ACC112 (cell line): ENCODE measurements around the gene PRKN.

Experiments used
- H2AFZ ChIP-seq: fragments of 200-600 bp; sonication (generic); one replicate; pipeline ENCODE4 v1.6.0; 2017; ENCODE audit warnings: antibody characterized with exemption, low read length; ENCODE audit not compliant: unreplicated experiment
- H3K27ac ChIP-seq: fragments of 200-600 bp; sonication (generic); 2 replicates; pipeline ENCODE4 v1.5.1; 2014; ENCODE audit warnings: low read depth, mild to moderate bottlenecking, antibody characterized with exemption, low read length, moderate library complexity
- H3K27me3 ChIP-seq: fragments of 200-600 bp; sonication (generic); 2 replicates; pipeline ENCODE4 v1.6.1; 2014; ENCODE audit warnings: mild to moderate bottlenecking, antibody characterized with exemption, low read length, moderate library complexity, mixed read lengths; ENCODE audit not compliant: insufficient read depth
- H3K36me3 ChIP-seq: fragments of 200-600 bp; sonication (generic); 2 replicates; pipeline ENCODE4 v1.6.1; 2016; ENCODE audit warnings: mild to moderate bottlenecking, antibody characterized with exemption, low read length, moderate library complexity, mixed read lengths; ENCODE audit not compliant: insufficient read depth
- H3K4me1 ChIP-seq: fragments of 200-600 bp; sonication (generic); one replicate; pipeline ENCODE4 v1.6.1; 2016; ENCODE audit warnings: low read length, mixed read lengths; ENCODE audit not compliant: insufficient read depth, unreplicated experiment, control insufficient read depth
- H3K4me3 ChIP-seq: fragments of 200-600 bp; sonication (generic); 2 replicates; pipeline ENCODE4 v1.5.1; 2014; ENCODE audit warnings: mild to moderate bottlenecking, low read depth, low read length
- H3K79me2 ChIP-seq: fragments of 200-600 bp; sonication (generic); one replicate; pipeline ENCODE4 v1.6.0; 2016; ENCODE audit warnings: low read length; ENCODE audit not compliant: control insufficient read depth, unreplicated experiment, insufficient read depth

The PRKN gene

DNA sequence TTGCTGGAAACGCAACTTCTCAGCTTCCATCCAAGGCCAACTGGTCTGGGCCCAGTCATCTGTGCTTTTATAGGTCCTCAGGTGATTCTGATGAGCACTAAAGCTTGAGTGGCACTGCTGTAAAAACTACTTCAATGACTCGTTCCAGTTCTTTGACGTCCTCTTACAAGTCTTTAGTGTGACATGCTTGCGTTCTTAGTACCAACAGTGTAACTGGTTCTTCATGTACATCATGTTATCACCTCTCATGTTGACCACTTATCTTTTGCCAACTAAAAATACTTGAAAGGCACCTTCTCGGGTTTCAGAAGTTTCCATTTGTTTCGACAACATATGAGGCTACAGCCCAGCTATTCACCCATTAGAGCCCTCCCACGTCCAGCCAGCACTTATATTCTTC, 468.9 kb downstream of the PRKN start:
- no peak overlapping the region for H3K4me3 ChIP-seq
- H3K27ac ChIP-seq = no peak overlapping the region
- H3K4me1 ChIP-seq = no peaks in the 10 kb centered on the region
- H3K79me2 ChIP-seq = no peaks in the 10 kb centered on the region
- no peaks in the 10 kb centered on the region for H3K36me3 ChIP-seq
- no peak overlapping the region for H2AFZ ChIP-seq
- no peaks in the 10 kb centered on the region for H3K27me3 ChIP-seq

- H2AFZ ChIP-seq = no peak overlapping the region
- no peaks in the 10 kb centered on the region for H3K4me1 ChIP-seq
- no peaks in the 10 kb centered on the region for H3K36me3 ChIP-seq
- no peak overlapping the region for H3K4me3 ChIP-seq
- no peak overlapping the region for H3K27ac ChIP-seq
- no peaks in the 10 kb centered on the region for H3K27me3 ChIP-seq
- H3K79me2 ChIP-seq = no peaks in the 10 kb centered on the region
These were observed 471.2 kb downstream of the PRKN start for GRCh38 chr6:162256361-162256760.

- Histone ChIP-seq H3K4me1 (no peaks in the 10 kb centered on the region), H3K27ac (no peak overlapping the region), H3K79me2 (no peaks in the 10 kb centered on the region), H2AFZ (no peak overlapping the region), H3K27me3 (no peaks in the 10 kb centered on the region), H3K4me3 (no peak overlapping the region), H3K36me3 (no peaks in the 10 kb centered on the region)
These were observed 476.3 kb downstream of the PRKN start for GRCh38 chr6:162251257-162251656.

DNA sequence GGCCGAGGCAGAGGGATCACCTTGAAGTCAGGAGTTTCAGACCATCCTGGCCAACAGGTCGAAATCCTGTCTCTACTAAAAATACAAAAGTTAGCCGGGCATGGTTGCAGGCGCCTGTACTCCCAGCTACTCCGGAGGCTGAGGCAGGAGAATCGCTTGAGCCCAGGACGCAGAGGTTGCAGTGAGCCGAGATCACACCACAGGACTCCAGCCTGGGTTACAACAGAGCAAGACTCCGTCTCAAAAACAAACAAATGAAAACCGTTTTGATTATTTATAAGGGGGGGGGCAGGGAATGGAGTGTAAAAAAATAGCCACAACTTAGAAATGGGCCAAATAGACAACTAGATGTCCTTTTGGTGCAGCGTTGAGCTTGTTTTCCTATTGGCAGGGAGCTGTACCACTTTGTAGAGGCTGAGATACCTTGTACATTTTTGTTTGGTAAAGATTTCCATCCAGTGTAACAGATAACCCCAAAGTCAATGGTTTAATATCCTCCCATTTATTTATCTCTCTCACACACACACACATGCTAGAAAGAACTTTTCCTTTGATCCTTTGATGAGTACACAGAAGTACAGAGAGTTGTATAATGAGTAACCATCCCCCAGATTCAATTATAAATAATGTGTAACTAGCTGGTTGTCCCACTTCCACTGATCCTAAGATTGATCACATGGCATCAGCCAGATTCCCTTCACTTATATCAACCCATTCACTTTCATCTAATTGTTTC, 477.5 kb downstream of the PRKN start:
- H3K4me3 ChIP-seq = no peak overlapping the region
- no peaks in the 10 kb centered on the region for H3K4me1 ChIP-seq
- no peak overlapping the region for H2AFZ ChIP-seq
- no peak overlapping the region for H3K27ac ChIP-seq
- H3K79me2 ChIP-seq = no peaks in the 10 kb centered on the region
- no peaks in the 10 kb centered on the region for H3K36me3 ChIP-seq
- no peaks in the 10 kb centered on the region for H3K27me3 ChIP-seq

DNA sequence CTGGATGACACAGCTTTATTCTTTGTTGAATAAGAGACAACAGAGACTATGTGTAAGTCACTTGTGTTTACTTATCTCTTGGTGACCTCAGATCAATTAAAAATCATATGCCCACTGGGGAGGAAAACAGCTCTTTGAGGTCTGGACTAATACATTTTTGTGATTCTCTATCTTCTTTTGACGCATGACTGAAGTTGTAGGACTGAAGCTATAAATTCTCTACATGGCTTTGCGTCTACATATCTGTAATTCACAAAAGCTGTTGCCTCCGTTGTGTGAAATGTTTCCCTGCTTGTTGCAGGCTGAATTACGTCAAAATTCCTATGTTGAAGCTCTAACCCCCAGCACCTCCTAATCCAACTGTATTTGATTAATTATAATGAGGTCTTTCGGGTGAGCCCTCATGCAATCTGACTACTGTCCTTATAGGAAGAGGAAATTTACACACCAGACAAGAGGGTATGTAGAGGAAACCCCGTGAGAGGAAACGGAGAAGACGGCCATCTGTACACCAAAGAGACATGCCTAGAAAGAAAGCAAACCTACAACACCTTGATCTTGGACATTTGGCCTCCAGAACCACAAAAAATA, 481.6 kb downstream of the PRKN start:
- no peaks in the 10 kb centered on the region for H3K79me2 ChIP-seq
- no peak overlapping the region for H3K27ac ChIP-seq
- no peak overlapping the region for H2AFZ ChIP-seq
- no peaks in the 10 kb centered on the region for H3K36me3 ChIP-seq
- no peaks in the 10 kb centered on the region for H3K27me3 ChIP-seq
- H3K4me3 ChIP-seq = no peak overlapping the region
- no peaks in the 10 kb centered on the region for H3K4me1 ChIP-seq

DNA sequence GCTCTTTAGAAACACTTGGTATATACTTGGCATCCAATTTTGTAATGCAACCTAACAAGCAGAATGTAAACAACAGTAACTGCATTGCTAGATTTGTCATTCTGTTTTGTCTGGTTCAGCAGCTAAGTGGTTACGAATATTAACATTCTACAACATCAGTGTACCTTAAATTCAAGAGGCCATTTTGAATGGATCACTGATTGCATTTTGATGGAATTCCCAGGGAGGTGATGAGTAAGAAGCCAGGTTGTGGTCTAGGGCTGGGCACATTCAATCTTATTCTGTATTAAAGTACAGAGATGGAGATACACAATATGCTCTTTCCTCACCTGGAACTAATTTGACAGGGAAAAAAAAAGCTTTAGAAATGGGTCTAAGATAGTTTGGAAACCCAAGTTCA, 483.5 kb downstream of the PRKN start:
- Histone ChIP-seq H3K4me1 (no peaks in the 10 kb centered on the region), H3K27me3 (no peaks in the 10 kb centered on the region), H3K79me2 (no peaks in the 10 kb centered on the region), H2AFZ (no peak overlapping the region), H3K4me3 (no peak overlapping the region), H3K36me3 (no peaks in the 10 kb centered on the region), H3K27ac (no peak overlapping the region)

- H3K4me3 ChIP-seq = no peak overlapping the region
- H2AFZ ChIP-seq = no peak overlapping the region
- no peaks in the 10 kb centered on the region for H3K4me1 ChIP-seq
- H3K36me3 ChIP-seq = no peaks in the 10 kb centered on the region
- no peak overlapping the region for H3K27ac ChIP-seq
- H3K27me3 ChIP-seq = no peaks in the 10 kb centered on the region
- no peaks in the 10 kb centered on the region for H3K79me2 ChIP-seq
These were observed 484.7 kb downstream of the PRKN start for GRCh38 chr6:162242915-162243314.

GRCh38 chr6:162239330-162239729, 488.2 kb downstream of the PRKN start:
- H2AFZ ChIP-seq = no peak overlapping the region
- H3K79me2 ChIP-seq = no peaks in the 10 kb centered on the region
- H3K27ac ChIP-seq = no peak overlapping the region
- no peaks in the 10 kb centered on the region for H3K36me3 ChIP-seq
- no peak overlapping the region for H3K4me3 ChIP-seq
- no peaks in the 10 kb centered on the region for H3K27me3 ChIP-seq
- no peaks in the 10 kb centered on the region for H3K4me1 ChIP-seq

GRCh38 chr6:162238675-162239074, 488.9 kb downstream of the PRKN start:
- no peak overlapping the region for H3K27ac ChIP-seq
- no peaks in the 10 kb centered on the region for H3K79me2 ChIP-seq
- H3K4me1 ChIP-seq = no peaks in the 10 kb centered on the region
- H2AFZ ChIP-seq = no peak overlapping the region
- no peak overlapping the region for H3K4me3 ChIP-seq
- H3K36me3 ChIP-seq = no peaks in the 10 kb centered on the region
- H3K27me3 ChIP-seq = no peaks in the 10 kb centered on the region

DNA sequence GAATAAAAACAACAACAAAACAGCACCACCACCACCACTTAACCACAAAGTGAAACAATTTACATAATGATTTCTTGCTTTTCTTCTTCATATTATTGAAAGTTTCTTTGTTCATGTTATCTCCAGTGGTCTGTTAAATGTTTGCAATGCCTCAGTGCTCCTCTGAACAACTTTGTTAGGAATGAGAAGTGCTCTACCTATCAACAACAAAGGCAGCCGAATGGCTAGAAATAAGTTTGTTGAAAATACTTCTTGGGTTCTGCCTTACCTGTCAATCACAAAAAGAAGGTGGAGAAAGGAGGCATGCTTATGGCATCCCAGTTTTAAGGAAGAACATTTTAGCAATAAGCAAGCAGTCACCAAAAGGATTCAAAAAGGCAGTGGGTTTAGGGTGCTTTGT, 490.2 kb downstream of the PRKN start:
- Histone ChIP-seq H3K4me1 (no peaks in the 10 kb centered on the region), H3K27me3 (no peaks in the 10 kb centered on the region), H3K4me3 (no peak overlapping the region), H3K79me2 (no peaks in the 10 kb centered on the region), H3K27ac (no peak overlapping the region), H3K36me3 (no peaks in the 10 kb centered on the region), H2AFZ (no peak overlapping the region)

- Histone ChIP-seq H3K36me3 (no peaks in the 10 kb centered on the region), H3K4me3 (no peak overlapping the region), H2AFZ (no peak overlapping the region), H3K4me1 (no peaks in the 10 kb centered on the region), H3K27ac (no peak overlapping the region), H3K79me2 (no peaks in the 10 kb centered on the region), H3K27me3 (no peaks in the 10 kb centered on the region)
These were observed 492.9 kb downstream of the PRKN start for GRCh38 chr6:162234631-162235030.
